Posterior vena cava (tissue), 2 donors: ENCODE results near the gene SLC4A2. TPM values are rescaled to one million over a fixed set of nuclear protein-coding genes. Genes with fewer than 3 reads are reported as not detected.

ENCODE experiments used
- DNase-seq: peaks from one replicate; pipeline ENCODE4 v3.0.0-alpha.2; 2020; ENCODE audit warnings: low spot score
- intact Hi-C, 2 donors: fragments of 100-400 bp; cut with DNase I; formaldehyde crosslinking; loops; one replicate each; pipeline versions ENCODE4 v1.14.1 to v1.14.2; 2022 to 2023
- total RNA-seq, 2 donors: library from RNA; stranded (reverse); fragmentation: NEBNext Ultra II Directional; extraction: Animal tissue kit (Norgen Biotek cat#: 25700); gene quantifications; one replicate each; pipeline ENCODE4 v1.2.1, GENCODE V29; 2021
- donor health status: DM: yes; HTN: yes; CAD: no.
- donor health status: DM: yes; HTN: yes; CAD: no.

The SLC4A2 gene
- total RNA-seq, 2 donors from 2014 or later: 105 to 212 TPM

DNA sequence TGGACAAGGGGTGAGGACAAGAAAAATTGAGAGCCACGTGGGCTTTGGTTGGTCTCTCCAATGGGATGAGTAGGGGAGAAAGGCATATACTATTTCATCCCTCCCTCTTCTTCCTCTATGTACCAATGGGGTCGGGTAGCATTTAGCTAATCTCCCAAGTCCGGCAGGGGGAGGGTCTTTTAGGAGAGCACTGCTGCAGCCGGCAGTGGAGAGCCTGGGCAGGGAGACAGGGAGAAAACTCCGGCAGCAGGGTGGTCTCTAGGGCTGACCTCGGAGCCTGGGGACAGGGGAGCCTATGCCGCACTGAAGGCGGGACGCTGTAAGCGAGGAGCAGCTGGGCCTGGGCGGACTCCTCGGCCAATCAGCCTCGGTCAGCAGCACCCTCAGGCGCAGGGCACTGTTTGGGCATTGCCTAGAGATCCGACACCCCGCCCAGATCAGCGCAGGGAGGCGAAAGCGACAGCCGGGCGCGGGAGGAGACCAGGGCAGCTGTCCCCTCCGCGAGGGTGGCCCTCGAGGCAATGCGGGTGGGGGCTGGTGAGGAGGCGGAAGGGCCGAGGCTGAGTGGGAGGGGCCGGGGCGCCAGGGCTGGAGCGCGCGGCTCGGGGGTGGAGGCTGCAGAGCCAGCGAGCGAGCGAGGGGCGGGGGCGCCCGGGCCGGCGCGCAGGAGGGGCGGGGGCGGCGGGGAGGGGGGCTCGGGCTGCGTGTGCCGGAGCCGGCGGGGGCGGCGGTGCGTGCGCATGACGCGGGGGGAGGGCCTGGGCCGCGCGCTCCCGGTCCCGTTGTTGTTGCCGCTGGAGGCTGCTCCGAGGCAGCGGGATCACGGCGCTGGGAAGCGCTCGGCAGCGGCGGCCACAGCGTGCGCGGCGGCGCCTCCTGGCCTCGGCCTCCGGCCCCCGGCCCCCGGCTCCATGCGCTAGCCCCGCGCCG lies 26.6 kb downstream of the SLC4A2 start, which contains the start of gene AGAP3:
TSS of gene AGAP3 (plus strand) at position 785 of the 930 bp plus-strand sequence. CDS start 267 bp downstream, outside the sequence.
- peak; percentile 95 for DNase-seq
- intact Hi-C loops: no loop called here

DNA sequence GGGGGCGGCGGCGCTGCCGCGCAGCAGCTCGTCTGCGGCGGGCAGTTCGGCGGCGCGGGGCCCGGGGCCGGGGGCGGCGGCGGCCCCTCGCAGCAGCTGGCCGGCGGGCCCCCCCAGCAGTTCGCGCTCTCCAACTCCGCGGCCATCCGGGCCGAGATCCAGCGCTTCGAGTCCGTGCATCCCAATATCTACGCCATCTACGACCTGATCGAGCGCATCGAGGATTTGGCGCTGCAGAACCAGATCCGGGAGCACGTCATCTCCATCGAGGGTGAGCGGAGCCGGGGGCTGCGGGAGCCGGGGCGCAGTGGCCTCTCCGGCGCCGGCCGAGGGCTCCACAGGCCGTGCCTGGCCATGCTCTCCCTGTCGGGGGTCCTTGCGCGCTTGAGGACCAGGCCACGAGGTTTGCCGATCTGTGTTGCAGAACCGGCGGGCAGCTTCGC lies 27.4 kb downstream of the SLC4A2 start:
- intact Hi-C loops: no loop called here

DNA sequence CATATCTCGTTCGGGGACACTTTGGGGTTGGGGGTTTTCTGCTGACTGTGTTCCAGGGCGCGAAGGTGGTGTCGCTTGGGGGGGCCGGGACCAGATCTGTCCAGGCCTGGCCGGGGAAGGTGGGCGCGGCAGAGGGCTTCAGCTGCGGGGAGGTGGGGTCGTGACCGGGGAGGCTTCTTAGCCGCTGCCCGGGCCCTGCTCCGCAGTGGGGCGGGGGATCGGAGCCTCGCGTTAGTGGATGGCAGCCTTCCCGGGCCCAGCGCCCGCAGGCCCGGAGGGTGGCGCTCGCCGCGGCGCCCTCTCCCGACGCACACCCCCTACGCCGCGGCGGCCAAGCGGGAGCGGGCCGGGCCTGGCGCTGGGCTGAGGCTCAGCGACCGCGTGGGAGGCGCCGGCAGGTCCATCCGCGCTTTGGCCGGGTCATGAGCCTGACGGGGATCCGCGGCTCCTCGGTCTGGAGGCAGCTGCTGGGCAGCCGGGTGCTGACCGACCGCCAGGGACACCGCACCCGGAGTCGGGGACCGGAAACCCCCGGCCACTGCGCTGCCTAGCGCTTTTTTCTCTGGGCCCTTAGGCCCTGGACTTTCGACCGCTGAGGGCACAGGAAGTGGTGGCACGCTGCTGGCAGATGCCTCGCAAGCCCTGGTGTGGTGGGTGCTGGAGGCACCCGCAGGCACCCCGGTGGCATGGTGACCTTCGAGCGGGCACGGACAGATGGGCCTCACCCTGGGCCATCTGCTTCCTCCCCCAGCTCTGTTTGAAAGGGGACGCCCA lies 28.0 kb downstream of the SLC4A2 start:
- intact Hi-C loops: no loop called here
- no peak for DNase-seq

More for the DNA sequence above, 27.4 kb downstream of the SLC4A2 start:
- no peak for DNase-seq

GRCh38 chr7:151088019-151088855 lies 28.8 kb downstream of the SLC4A2 start:
- intact Hi-C loops: no loop called here
- DNase-seq: no peak

DNA sequence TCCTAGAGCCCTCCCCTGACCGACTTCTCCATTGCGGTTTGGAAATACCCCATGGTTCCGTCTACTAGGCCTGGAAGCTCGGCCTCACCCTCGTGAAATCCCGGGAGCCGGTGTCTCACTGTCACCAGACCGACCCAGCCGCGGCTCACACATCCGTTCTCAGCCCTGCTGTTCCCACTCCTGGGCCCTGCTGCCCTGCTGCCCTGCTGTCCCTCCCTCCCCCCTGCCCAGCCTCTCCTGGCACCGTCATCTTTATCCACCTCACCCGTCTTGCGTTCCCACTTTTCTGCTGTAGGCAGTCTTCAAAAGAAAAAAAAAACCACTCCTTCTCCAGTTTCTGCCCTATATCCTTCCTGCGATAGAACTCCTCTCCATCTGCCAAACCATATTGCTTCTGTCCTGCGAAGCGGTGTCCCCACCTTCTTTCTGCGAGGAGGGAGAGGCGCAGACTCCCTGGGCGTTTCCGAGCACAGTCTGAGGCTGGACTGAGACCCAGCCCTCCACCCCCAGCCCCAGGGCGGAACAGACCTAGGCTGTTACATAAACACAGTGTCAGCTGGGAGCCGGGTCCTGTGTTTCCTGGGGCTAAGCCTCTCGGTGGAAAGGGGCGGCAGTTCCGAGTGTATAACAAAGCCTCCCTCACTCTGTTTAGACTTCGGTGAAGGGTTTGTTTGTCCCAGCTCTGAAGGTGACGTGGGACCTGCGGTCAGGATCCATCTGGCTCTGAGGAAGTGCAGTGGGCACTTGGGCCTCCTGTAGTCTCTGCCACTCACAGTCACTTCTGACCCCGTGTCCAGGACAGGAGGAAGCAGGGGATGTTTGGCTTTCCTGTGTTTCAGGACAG lies 29.7 kb downstream of the SLC4A2 start:
- DNase-seq: peak; percentile 93
- intact Hi-C loops: no loop called here

DNA sequence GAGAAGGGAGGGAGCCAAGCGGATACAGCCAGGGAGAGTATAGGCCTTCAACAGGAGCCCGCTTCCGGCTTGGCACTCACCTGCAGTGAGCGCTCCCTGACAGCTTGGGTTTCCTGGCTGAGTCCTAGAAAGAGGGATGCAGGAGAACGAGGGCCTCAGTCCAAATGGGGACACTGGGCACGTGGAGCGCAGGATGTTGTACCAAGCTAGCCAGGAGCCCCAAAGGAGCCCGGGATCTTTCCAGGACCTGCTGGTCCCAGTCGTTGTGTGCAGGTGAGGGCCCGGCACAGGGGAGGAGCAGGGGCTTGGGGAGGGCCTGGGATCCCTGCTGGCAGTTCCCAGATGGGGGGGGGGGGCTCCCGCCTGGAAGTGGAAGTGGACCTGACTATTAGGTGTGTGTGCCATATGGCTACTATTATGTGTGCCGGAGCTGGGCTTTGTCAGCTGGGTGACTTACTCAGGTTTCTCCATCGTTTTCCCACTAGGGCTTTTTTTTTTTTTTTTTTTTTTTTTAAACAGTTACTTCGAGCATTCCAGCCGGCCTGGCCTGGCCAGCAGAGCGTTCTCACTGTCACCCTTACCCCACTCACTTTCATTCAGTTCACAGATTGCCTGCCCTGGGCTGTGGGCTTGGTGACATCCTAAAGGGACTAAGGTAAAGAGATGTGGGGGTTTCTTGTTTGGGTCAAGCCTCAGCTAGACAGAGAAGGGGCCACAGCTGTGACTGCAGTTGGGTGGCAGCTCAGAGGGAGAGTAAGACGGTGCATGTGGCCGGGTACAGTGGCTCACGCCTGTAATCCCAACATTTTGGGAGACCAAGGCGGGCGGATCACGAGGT lies 30.7 kb downstream of the SLC4A2 start:
- intact Hi-C loops: loop anchor here in 1 of 2 donors (2.0 to 10.0 kb wide), 2 partner anchors 19 to 45 kb away; partner anchors contain the start of gene ASIC3
- DNase-seq: no peak

GRCh38 chr7:151091003-151091402 lies 31.6 kb downstream of the SLC4A2 start:
- DNase-seq: no peak
- intact Hi-C loops: loop anchor here in 1 of 2 donors (2.0 to 10.0 kb wide), 2 partner anchors 18 to 46 kb away; partner anchors contain the start of gene ASIC3

DNA sequence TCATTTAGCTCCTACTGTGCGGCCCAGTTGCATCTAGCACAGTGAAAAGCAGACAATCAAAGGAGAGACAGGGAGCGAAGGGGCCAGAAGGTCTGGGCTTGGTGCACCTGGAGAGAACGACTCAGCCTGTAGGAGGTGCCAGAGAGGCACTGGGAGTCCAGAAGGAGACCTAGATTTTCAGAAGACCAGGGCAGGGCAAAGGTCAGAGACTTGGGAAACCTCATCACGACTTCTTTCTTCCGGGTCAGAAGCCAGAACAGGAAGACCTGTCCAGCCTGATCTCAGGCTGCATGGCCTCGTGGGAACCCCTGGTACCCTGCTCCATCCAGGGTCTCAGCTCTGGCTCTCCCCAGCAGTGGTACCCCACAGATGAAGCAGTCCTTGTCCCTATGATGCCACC lies 32.0 kb downstream of the SLC4A2 start:
- DNase-seq: no peak
- intact Hi-C loops: loop anchor here in 1 of 2 donors (2.0 to 10.0 kb wide), 2 partner anchors 17 to 47 kb away; partner anchors contain the start of gene ASIC3

- DNase-seq: no peak
Observed at GRCh38 chr7:151091988-151092387, 32.6 kb downstream of the SLC4A2 start.

GRCh38 chr7:151093748-151094147 lies 34.4 kb downstream of the SLC4A2 start:
- no peak for DNase-seq
- intact Hi-C loops: loop anchor here in 1 of 2 donors (10.0 kb wide), 1 partner anchor 49 kb away; the partner anchor contains the start of gene ASIC3

More at GRCh38 chr7:151091988-151092387, 32.6 kb downstream of the SLC4A2 start:
- intact Hi-C loops: loop anchor here in 1 of 2 donors (2.0 to 10.0 kb wide), 2 partner anchors 17 to 47 kb away; partner anchors contain the start of gene ASIC3

- intact Hi-C loops: loop anchor here in 1 of 2 donors (10.0 kb wide), 1 partner anchor 50 kb away; the partner anchor contains the start of gene ASIC3
- no peak for DNase-seq
Observed at GRCh38 chr7:151094675-151095074, 35.3 kb downstream of the SLC4A2 start.

DNA sequence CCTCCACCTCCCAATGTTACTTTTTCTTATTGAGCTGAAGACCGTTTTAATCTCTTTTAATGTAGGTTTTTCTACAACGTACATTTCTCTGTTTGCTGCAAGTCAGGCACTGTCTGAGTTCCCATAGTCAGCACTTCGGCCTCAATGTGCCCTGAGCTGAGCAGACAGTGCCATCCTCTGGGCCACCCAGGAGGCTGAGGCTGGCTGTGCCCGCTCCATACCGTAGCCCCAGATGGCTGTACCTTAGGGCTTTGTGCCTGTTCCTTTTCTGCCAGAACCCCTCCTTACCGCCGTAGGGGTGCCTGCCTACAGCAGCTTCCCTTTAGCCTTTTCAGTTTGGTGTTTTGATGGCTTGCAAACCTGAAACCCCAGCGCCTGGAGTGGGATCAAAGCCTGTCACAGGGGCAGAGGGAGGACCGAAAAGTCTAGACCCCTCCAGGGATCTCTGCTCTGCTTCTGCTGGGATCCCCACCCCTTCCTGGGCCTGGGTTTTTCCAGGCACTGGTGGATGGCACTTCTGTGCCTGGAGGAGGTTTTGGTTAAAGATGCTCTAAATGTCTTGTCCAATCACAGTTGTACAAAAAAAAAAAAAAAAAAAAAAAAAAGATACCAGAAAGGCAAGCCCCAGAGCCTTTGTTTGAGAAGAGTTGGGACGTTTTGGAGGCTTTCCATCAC lies 35.9 kb downstream of the SLC4A2 start:
- intact Hi-C loops: loop anchor here in 1 of 2 donors (10.0 kb wide), 1 partner anchor 50 kb away; the partner anchor contains the start of gene ASIC3

DNA sequence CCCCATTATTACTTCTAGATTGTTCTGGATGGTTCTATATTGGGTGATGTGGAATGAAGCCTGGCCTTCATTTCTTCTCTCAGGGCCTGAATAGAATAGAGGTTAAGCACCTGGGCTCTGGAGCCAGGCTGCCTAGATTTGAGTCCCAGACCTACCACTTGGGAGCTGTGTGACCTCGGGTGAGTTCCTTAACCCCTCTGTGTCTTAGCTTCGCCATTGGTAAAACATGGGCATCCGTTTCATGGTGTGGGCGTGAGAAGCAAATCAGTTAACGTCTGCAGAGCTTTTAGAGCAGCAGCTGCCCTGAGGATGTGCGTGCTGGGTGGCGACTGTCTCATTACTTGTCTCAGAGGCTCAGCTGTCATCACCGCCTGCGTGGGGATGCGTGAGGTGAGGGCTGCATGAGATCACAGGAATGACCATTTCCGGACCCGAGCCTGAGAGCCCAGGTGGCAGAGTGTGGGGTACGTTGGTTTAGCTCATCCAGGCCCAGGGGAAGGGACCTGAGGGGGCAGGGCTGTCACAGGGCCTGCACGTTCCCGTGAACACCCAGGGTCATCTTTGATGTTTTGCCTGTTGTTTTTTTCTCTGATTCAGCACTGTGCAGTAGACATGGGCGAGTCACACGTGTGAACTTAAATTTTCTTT lies 36.6 kb downstream of the SLC4A2 start:
- no peak for DNase-seq
- intact Hi-C loops: loop anchor here in 1 of 2 donors (10.0 kb wide), 1 partner anchor 51 kb away; the partner anchor contains the start of gene ASIC3

More for the DNA sequence above, 35.9 kb downstream of the SLC4A2 start:
- DNase-seq: no peak

GRCh38 chr7:151099486-151100211 lies 40.3 kb downstream of the SLC4A2 start:
- no peak for DNase-seq
- intact Hi-C loops: loop anchor here in 1 of 2 donors (10.0 kb wide), 1 partner anchor 55 kb away; the partner anchor contains the start of gene ASIC3

DNA sequence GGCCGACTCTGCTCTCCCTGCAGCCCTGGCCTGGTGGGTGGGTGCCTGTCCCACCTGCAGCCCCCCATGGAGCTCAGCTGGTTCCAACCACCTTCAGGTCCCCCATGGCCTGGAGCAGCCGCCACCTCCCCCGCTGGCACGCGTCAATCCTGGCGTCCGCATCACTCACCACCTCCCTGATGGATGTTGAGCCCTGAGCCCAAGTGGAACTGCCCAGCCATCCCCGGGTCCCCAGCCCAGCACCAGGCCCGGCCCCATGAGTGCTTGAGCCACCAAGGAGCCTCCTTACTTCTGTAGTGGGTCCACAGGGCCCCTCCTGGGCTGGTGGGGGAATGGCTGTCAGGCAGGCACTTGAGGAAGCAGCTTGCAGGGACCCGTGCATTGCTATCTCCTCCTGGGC lies 41.5 kb downstream of the SLC4A2 start:
- intact Hi-C loops: no loop called here
- DNase-seq: no peak
